H1 (cell line): ENCODE results near the gene GNAS. TPM values are rescaled to one million over a fixed set of nuclear protein-coding genes. Genes with fewer than 3 reads are reported as not detected.
A peak's percentile ranks its signal among the peaks of the same experiment; 100 is the strongest.

Source experiments
- CTCF ChIA-PET: fragments of 300-600 bp; sonication (Branson Sonifier 250); formaldehyde crosslinking; loops from one replicate; lab custom pipeline; 2021; ENCODE audit not compliant: partially characterized antibody; lab: Charles Lee
- POLR2A ChIA-PET: fragments of 300-600 bp; sonication (Branson Sonifier 250); formaldehyde crosslinking; loops from one replicate; lab custom pipeline; 2021; ENCODE audit warnings: inconsistent platforms; ENCODE audit not compliant: partially characterized antibody; lab: Charles Lee
- DNase-seq, 2 experiments: peaks; one replicate each; pipeline versions ENCODE4 v3.0.0 to v3.0.0-alpha.2; 2010 to 2022; ENCODE audit warnings: low spot score in 2 of 2, low read depth in 1 of 2, mixed read lengths in 1 of 2
- FAIRE-seq: peaks from 2 replicates; lab custom pipeline; 2011; peaks lifted over from hg19 to GRCh38; lab: Jason Lieb, UNC
- H2AFZ ChIP-seq: 2 replicates; pipeline ENCODE4 v1.8.1; 2012; ENCODE audit warnings: low read length, inconsistent platforms
- H2AK5ac ChIP-seq: 2 replicates; pipeline ENCODE4 v1.6.1; 2013; ENCODE audit warnings: low read depth, low read length
- H2BK120ac ChIP-seq: replicated peaks from 2 replicates; pipeline ENCODE3; 2013; ENCODE audit warnings: low read depth, low read length, inconsistent platforms
- H2BK12ac ChIP-seq: 2 replicates; pipeline ENCODE4 v1.6.1; 2013; ENCODE audit warnings: low read depth, low read length
- H2BK15ac ChIP-seq: 2 replicates; pipeline ENCODE4 v1.6.1; 2013; ENCODE audit warnings: low read length
- H2BK20ac ChIP-seq: 2 replicates; pipeline ENCODE4 v1.6.1; 2013; ENCODE audit warnings: low read length
- H2BK5ac ChIP-seq: 2 replicates; pipeline ENCODE4 v1.6.1; 2013; ENCODE audit warnings: low read depth, low read length
- H3K14ac ChIP-seq: 2 replicates; pipeline ENCODE4 v1.6.1; 2013; ENCODE audit warnings: inconsistent platforms; ENCODE audit not compliant: insufficient read length
- H3K18ac ChIP-seq: 2 replicates; pipeline ENCODE4 v1.6.1; 2013; ENCODE audit warnings: low read length; ENCODE audit errors: extremely low read depth
- H3K23ac ChIP-seq: 2 replicates; pipeline ENCODE4 v1.6.1; 2013; ENCODE audit warnings: inconsistent platforms; ENCODE audit not compliant: insufficient read length
- H3K23me2 ChIP-seq: 2 replicates; pipeline ENCODE4 v1.6.1; 2013; ENCODE audit warnings: low read depth, low read length
- H3K27ac ChIP-seq: 2 replicates; pipeline ENCODE4 v1.6.1; 2011; ENCODE audit warnings: low read depth, low read length, inconsistent platforms
- H3K27me3 ChIP-seq, 4 experiments: replicated peaks in 1 of 4; 1 replicate in 1 of 4; 2 replicates in 3 of 4; pipeline versions ENCODE4 v1.6.1 to v1.8.1; 2011 to 2013; ENCODE audit warnings: low read length in 3 of 4, mild to moderate bottlenecking in 3 of 4, inconsistent platforms in 2 of 4, mixed read lengths in 2 of 4, moderate library complexity in 1 of 4; ENCODE audit not compliant: control insufficient read depth in 3 of 4, insufficient read depth in 3 of 4; ENCODE audit errors: extremely low read depth in 1 of 4
- H3K36me3 ChIP-seq, 4 experiments: 2 replicates each; pipeline versions ENCODE4 v1.6.1 to v1.8.1; 2011 to 2013; ENCODE audit warnings: mild to moderate bottlenecking in 4 of 4, low read length in 3 of 4, moderate library complexity in 2 of 4, control low read depth in 1 of 4, inconsistent platforms in 1 of 4; ENCODE audit not compliant: insufficient read depth in 4 of 4, control insufficient read depth in 2 of 4
- H3K4ac ChIP-seq: replicated peaks from 2 replicates; pipeline ENCODE3; 2013; ENCODE audit warnings: low read length, low read depth, mixed read lengths, inconsistent platforms; ENCODE audit not compliant: insufficient read length
- H3K4me1 ChIP-seq, 4 experiments: replicated peaks in 1 of 4; 1 replicate in 1 of 4; 2 replicates in 3 of 4; pipeline versions ENCODE4 v1.6.1 to v1.8.1; 2011 to 2013; ENCODE audit warnings: low read length in 3 of 4, inconsistent platforms in 2 of 4, mixed read lengths in 1 of 4; ENCODE audit not compliant: insufficient read depth in 4 of 4, control insufficient read depth in 3 of 4
- H3K4me2 ChIP-seq, 2 experiments: 2 replicates each; pipeline versions ENCODE4 v1.6.1 to v1.8.1; 2011 to 2013; ENCODE audit warnings: low read depth in 2 of 2, low read length in 2 of 2, control low read depth in 1 of 2, inconsistent platforms in 1 of 2, mild to moderate bottlenecking in 1 of 2; ENCODE audit not compliant: insufficient read depth in 1 of 2
- H3K4me3 ChIP-seq, 4 experiments: fragments of 200-600, 300-600 bp in 1 of 4; sonication (generic), shearing (Covaris generic), sonication (Bioruptor Twin) in 1 of 4; 2 replicates each; pipeline versions ENCODE4 v1.5.1 to v1.8.1; 2011 to 2016; ENCODE audit warnings: low read length in 4 of 4, low read depth in 3 of 4, control low read depth in 2 of 4, inconsistent platforms in 2 of 4, mild to moderate bottlenecking in 2 of 4, mixed read lengths in 1 of 4, moderate library complexity in 1 of 4; ENCODE audit not compliant: insufficient read depth in 2 of 4; ENCODE audit errors: extremely low read depth in 1 of 4
- H3K56ac ChIP-seq: replicated peaks from 2 replicates; pipeline ENCODE3; 2013; ENCODE audit warnings: low read depth, mild to moderate bottlenecking, mixed read lengths, low read length, inconsistent platforms; ENCODE audit not compliant: insufficient read length
- H3K79me1 ChIP-seq: 2 replicates; pipeline ENCODE4 v1.6.1; 2013; ENCODE audit warnings: low read depth, low read length, control low read depth
- H3K79me2 ChIP-seq, 2 experiments: 2 replicates each; pipeline versions ENCODE4 v1.6.1 to v1.8.1; 2012 to 2013; ENCODE audit warnings: low read length in 2 of 2, mild to moderate bottlenecking in 2 of 2, inconsistent platforms in 1 of 2; ENCODE audit not compliant: insufficient read depth in 2 of 2, control insufficient read depth in 1 of 2
- H3K9ac ChIP-seq, 4 experiments: replicated peaks in 1 of 4; 1 replicate in 1 of 4; 2 replicates in 3 of 4; pipeline versions ENCODE4 v1.6.1 to v1.8.1; 2011 to 2013; ENCODE audit warnings: low read depth in 3 of 4, low read length in 3 of 4, control low read depth in 2 of 4, mild to moderate bottlenecking in 2 of 4, moderate library complexity in 2 of 4, inconsistent platforms in 1 of 4; ENCODE audit errors: extremely low read depth in 1 of 4
- H3K9me3 ChIP-seq, 2 experiments: 2 replicates each; pipeline versions ENCODE4 v1.6.1 to v1.8.1; 2012 to 2013; ENCODE audit warnings: mild to moderate bottlenecking in 2 of 2, moderate library complexity in 2 of 2, control low read depth in 1 of 2, inconsistent platforms in 1 of 2, low read depth in 1 of 2, low read length in 1 of 2, mixed read lengths in 1 of 2; ENCODE audit not compliant: insufficient read depth in 2 of 2
- H4K20me1 ChIP-seq, 2 experiments: replicated peaks in 1 of 2; 2 replicates each; pipeline versions ENCODE3 to v1.8.1; 2011 to 2013; ENCODE audit warnings: inconsistent platforms in 2 of 2, low read length in 2 of 2, mild to moderate bottlenecking in 1 of 2; ENCODE audit not compliant: insufficient read depth in 2 of 2, control insufficient read depth in 1 of 2
- H4K5ac ChIP-seq: 2 replicates; pipeline ENCODE4 v1.6.1; 2013; ENCODE audit warnings: low read length, low read depth, mixed read lengths, inconsistent platforms; ENCODE audit not compliant: insufficient read length
- H4K8ac ChIP-seq: 2 replicates; pipeline ENCODE4 v1.8.0; 2013; ENCODE audit warnings: mild to moderate bottlenecking, moderate library complexity, low read length, inconsistent platforms; ENCODE audit not compliant: insufficient read depth; ENCODE audit errors: extremely low read depth
- H4K91ac ChIP-seq: replicated peaks from 2 replicates; pipeline ENCODE3; 2013; ENCODE audit warnings: low read length, mixed read lengths, inconsistent platforms; ENCODE audit not compliant: insufficient read length
- ATF3 ChIP-seq: IDR thresholded peaks from 2 replicates; pipeline ENCODE4 v1.6.1; 2011; ENCODE audit warnings: low read depth, mild to moderate bottlenecking, low read length; ENCODE audit not compliant: insufficient read depth
- CEBPB ChIP-seq: IDR thresholded peaks from 2 replicates; pipeline ENCODE4 v1.6.1; 2012; ENCODE audit warnings: low read depth, low read length
- HDAC2 ChIP-seq, 2 experiments: fragments of 300-600 bp in 1 of 2; sonication (generic) in 1 of 2; IDR thresholded peaks; 2 replicates each; pipeline ENCODE4 v1.6.1; 2011 to 2012; ENCODE audit warnings: low read depth in 2 of 2, low read length in 2 of 2, mild to moderate bottlenecking in 2 of 2, moderate library complexity in 2 of 2, borderline replicate concordance in 1 of 2, inconsistent platforms in 1 of 2
- POU5F1 ChIP-seq: IDR thresholded peaks from 2 replicates; pipeline ENCODE4 v1.6.1; 2011; ENCODE audit warnings: low read depth, mild to moderate bottlenecking, low read length, moderate library complexity
- RFX5 ChIP-seq: IDR thresholded peaks from 2 replicates; pipeline ENCODE4 v1.6.1; 2011; ENCODE audit warnings: low read depth, low read length, improper control_type of control experiment, borderline replicate concordance
- SIN3A ChIP-seq, 2 experiments: IDR thresholded peaks in 1 of 2; conservative IDR thresholded peaks in 1 of 2; 2 replicates each; pipeline ENCODE4 v1.6.1; 2011 to 2012; ENCODE audit warnings: low read length in 2 of 2, improper control_type of control experiment in 1 of 2, low read depth in 1 of 2, mild to moderate bottlenecking in 1 of 2
- SP2 ChIP-seq: IDR thresholded peaks from 2 replicates; pipeline ENCODE4 v1.6.1; 2012; ENCODE audit warnings: mild to moderate bottlenecking, low read length, inconsistent platforms
- SP4 ChIP-seq: IDR thresholded peaks from 2 replicates; pipeline ENCODE4 v1.6.1; 2012; ENCODE audit warnings: low read length, inconsistent platforms
- TBP ChIP-seq: IDR thresholded peaks from 2 replicates; pipeline ENCODE4 v1.6.1; 2011; ENCODE audit warnings: low read depth, low read length, improper control_type of control experiment
- WGBS, 2 experiments: shearing (Covaris generic) in 1 of 2; methylation state at CpG; one replicate each; pipeline versions ENCODE4 v1.1.6 to v1.1.7; 2013 to 2015; ENCODE audit warnings: low lambda C conversion rate in 2 of 2, mixed read lengths in 2 of 2, inconsistent platforms in 1 of 2, low coverage in 1 of 2, missing lambda C conversion rate in 1 of 2; ENCODE audit not compliant: insufficient replicate concordance in 2 of 2, insufficient coverage in 1 of 2, insufficient read length in 1 of 2; ENCODE audit errors: extremely low coverage in 1 of 2, missing lambda C conversion rate in 1 of 2; 5-methylcytosine and 5-hydroxymethylcytosine counted together
- polyA plus RNA-seq, 7 experiments: library from polyadenylated mRNA; depleted of rRNA in 3 of 7; stranded (reverse) in 5 of 7; unstranded in 2 of 7; fragments of >200 nt in 5 of 7; fragments of 200-250 nt in 2 of 7; gene quantifications; 1 replicate in 5 of 7; 2 replicates in 1 of 7; 4 replicates in 1 of 7; pipeline versions ENCODE4 v1.2.1 to v1.2.3, GENCODE V29; 2011 to 2013; ENCODE audit warnings: missing spikeins in 2 of 7, mixed read lengths in 2 of 7
- total RNA-seq: library from RNA; stranded (reverse); fragmentation: NEBNext Ultra II Directional; extraction: Animal tissue kit (Norgen Biotek cat#: 25700); gene quantifications from 2 replicates; pipeline ENCODE4 v1.2.1, GENCODE V29; 2021
- TF ChIP-seq, protein P1 (sequence below), 3 experiments: IDR thresholded peaks; 1 replicate in 2 of 3; 2 replicates in 1 of 3; pipeline versions ENCODE4 v1.5.1 to v1.6.1; 2011; ENCODE audit warnings: low read length in 3 of 3, mild to moderate bottlenecking in 3 of 3, inconsistent platforms in 2 of 3, low read depth in 1 of 3, moderate library complexity in 1 of 3; ENCODE audit not compliant: insufficient read depth in 1 of 3; ENCODE audit errors: control extremely low read depth in 1 of 3

The GNAS gene
- total and polyA plus RNA-seq, 2 of the 8 experiments (the other 6 are each of a cell fraction or from before 2014, with no cell fraction given), result 989 to 1,613 TPM

DNA sequence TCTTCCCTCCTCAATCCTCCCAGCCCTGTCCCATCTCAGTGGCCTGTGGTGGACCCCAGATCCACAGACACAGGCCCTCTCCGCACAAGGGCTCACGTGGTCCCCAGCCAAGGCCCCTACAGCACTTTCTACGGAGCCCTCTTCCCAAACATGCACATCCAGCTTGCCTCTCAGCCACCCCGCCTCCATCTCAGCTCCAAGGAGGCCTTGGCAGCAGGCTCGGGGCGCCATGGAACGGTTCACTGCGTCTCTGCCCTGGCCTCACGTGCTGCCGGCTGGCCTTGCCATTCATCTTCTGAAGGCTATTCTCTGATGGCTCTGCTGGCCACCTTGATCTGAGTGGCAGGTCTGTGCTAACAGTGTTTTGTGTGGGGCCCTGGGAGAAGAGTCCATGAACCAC, 34.8 kb upstream of the GNAS start:
- no peak overlapping the region for H2BK120ac ChIP-seq
- no peak overlapping the region for H2AK5ac ChIP-seq
- H4K5ac ChIP-seq, result no peak overlapping the region
- H3K36me3 ChIP-seq, result peaks cover 2 to 24% (median 9%) of the 10 kb centered on the region in 4 experiments; a peak in 5 of 8 replicates
- POLR2A ChIA-PET, result interaction anchor here (1.0 to 9.9 kb wide), 6 partner anchors 9 to 167 kb away, joined by 3 to 119 read pairs (median 4); partner anchors contain the start of gene STX16
- no peaks in the 10 kb centered on the region for H3K27me3 ChIP-seq
- DNase-seq (no peak), FAIRE-seq (no peak)
- no peak overlapping the region for H3K27ac ChIP-seq
- no peak overlapping the region for H2BK20ac ChIP-seq
- H4K91ac ChIP-seq, result no peak overlapping the region
- no peak overlapping the region for H3K23ac ChIP-seq
- no peak overlapping the region; the same call in 1 of the 2 replicates for H3K18ac ChIP-seq
- 0 out of 2 replicates have a peak overlapping the region, but pooled peaks have one; percentile 2 for H4K8ac ChIP-seq
- H3K14ac ChIP-seq, result no peak overlapping the region
- peaks cover 0 to 8% of the 10 kb centered on the region in 2 experiments for H4K20me1 ChIP-seq
- no peak overlapping the region for H2BK15ac ChIP-seq
- peaks cover 0 to 9% of the 10 kb centered on the region in 2 experiments; a peak in 1 of 4 replicates for H3K79me2 ChIP-seq
- H2BK12ac ChIP-seq, result no peak overlapping the region
- H3K4me1 ChIP-seq, result no peaks in the 10 kb centered on the region
- no peak overlapping the region for H2BK5ac ChIP-seq
- CTCF ChIA-PET, result interaction anchor here (1.0 to 1.6 kb wide), 4 partner anchors 17 to 260 kb away, joined by 3 to 7 read pairs (median 3); no protein-coding TSS in a partner anchor
- no peaks in the 10 kb centered on the region for H3K23me2 ChIP-seq
- H3K9me3 ChIP-seq, result peaks cover 0 to 3% of the 10 kb centered on the region in 2 experiments; a peak in 1 of 4 replicates
- no peak overlapping the region for H3K56ac ChIP-seq
- no peak overlapping the region for H3K4me2 ChIP-seq
- H2AFZ ChIP-seq, result no peak overlapping the region
- no peak overlapping the region for H3K4me3 ChIP-seq
- 94% methylated on average over 10 of the region's 10 CpGs; no CpG with 5 or more reads in 1 of the 2 experiments for WGBS, 2 experiments
- no peak overlapping the region for H3K9ac ChIP-seq
- H3K4ac ChIP-seq, result no peak overlapping the region
- H3K79me1 ChIP-seq, result peaks cover 2% of the 10 kb centered on the region; the same call in 1 of the 2 replicates
- TF ChIP-seq, protein P1, sequence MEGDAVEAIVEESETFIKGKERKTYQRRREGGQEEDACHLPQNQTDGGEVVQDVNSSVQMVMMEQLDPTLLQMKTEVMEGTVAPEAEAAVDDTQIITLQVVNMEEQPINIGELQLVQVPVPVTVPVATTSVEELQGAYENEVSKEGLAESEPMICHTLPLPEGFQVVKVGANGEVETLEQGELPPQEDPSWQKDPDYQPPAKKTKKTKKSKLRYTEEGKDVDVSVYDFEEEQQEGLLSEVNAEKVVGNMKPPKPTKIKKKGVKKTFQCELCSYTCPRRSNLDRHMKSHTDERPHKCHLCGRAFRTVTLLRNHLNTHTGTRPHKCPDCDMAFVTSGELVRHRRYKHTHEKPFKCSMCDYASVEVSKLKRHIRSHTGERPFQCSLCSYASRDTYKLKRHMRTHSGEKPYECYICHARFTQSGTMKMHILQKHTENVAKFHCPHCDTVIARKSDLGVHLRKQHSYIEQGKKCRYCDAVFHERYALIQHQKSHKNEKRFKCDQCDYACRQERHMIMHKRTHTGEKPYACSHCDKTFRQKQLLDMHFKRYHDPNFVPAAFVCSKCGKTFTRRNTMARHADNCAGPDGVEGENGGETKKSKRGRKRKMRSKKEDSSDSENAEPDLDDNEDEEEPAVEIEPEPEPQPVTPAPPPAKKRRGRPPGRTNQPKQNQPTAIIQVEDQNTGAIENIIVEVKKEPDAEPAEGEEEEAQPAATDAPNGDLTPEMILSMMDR (IDR thresholded peaks at IDR 0.05; ENCODE audit: control extremely low read depth in 1 of 3, insufficient read depth in 1 of 3, low read depth in 1 of 3, low read length in 3 of 3), result no peak
- TF ChIP-seq HDAC2 (IDR thresholded peaks at IDR 0.05; ENCODE audit: borderline replicate concordance in 1 of 2, low read depth in 2 of 2, low read length in 2 of 2), result no peak
- no peak for TF ChIP-seq CEBPB
- TF ChIP-seq ATF3, result no peak
- no peak for TF ChIP-seq SP4
- no peak for TF ChIP-seq SP2
- TF ChIP-seq SIN3A (conservative IDR thresholded peaks at IDR 0.05 in 1 of 2, IDR thresholded peaks at IDR 0.05 in 1 of 2; ENCODE audit: low read depth in 1 of 2, low read length in 2 of 2), result no peak
- no peak for TF ChIP-seq POU5F1
- TF ChIP-seq RFX5, result no peak
- no peak for TF ChIP-seq TBP
